SK-N-SH (cell line): ENCODE results near the gene MVB12B.

Experiments used
- CTCF ChIP-seq: fragments of 200-600 bp; sonication (generic); IDR thresholded peaks from 2 replicates; pipeline ENCODE4 v1.6.1; 2017; ENCODE audit warnings: antibody characterized with exemption, mild to moderate bottlenecking, moderate library complexity
- USF1 ChIP-seq: IDR thresholded peaks from 2 replicates; pipeline ENCODE4 v1.4.0; 2012; ENCODE audit warnings: low read depth, borderline replicate concordance

- TF ChIP-seq CTCF (no peak), USF1 (no peak)
Observed at GRCh38 chr9:126470241-126470993, 143.8 kb downstream of the MVB12B start.
